ENCODE data around the gene ITPR1. TPM values are rescaled to one million over a fixed set of nuclear protein-coding genes. Genes with fewer than 3 reads are reported as not detected.

Gene ITPR1
- polyA plus RNA-seq, 2 of the 4 experiments (the other 2 are of a cell fraction): 2.8 to 9.6 TPM

- no peak for FAIRE-seq
- Histone ChIP-seq H3K9me3 (no peaks in the 10 kb centered on the region), H3K4me1 (no peaks in the 10 kb centered on the region), H3K4me2 (no peak overlapping the region), H3K27ac (no peak overlapping the region), H3K4me3 (no peak overlapping the region)
- TF ChIP-seq KDM5A (IDR thresholded peaks at IDR 0.05) (no peak), MAFK (IDR thresholded peaks at IDR 0.05; ENCODE audit: partially characterized antibody) (peak; percentile 30), HOXB13 (CRISPR knock-in tag; IDR thresholded peaks at IDR 0.05; ENCODE audit: low read depth) (no peak), ZSCAN20 (CRISPR knock-in tag; IDR thresholded peaks at IDR 0.05) (no peak), ELK1 (IDR thresholded peaks at IDR 0.05; ENCODE audit: low read depth, low read length) (no peak), HEYL (CRISPR knock-in tag; IDR thresholded peaks at IDR 0.05) (no peak)
- no peak for ATAC-seq
- DNase-seq (ENCODE audit: low read depth in 1 of 2, low spot score in 1 of 2): no peak
- 89% methylated on average over 9 of the region's 9 CpGs for WGBS (ENCODE audit: missing lambda C conversion rate)
- ChIA-PET CTCF (interaction anchor here (0.8 to 2.6 kb wide), 3 partner anchors 9 to 14 kb away, joined by 3 to 15 read pairs (median 4); no protein-coding TSS in a partner anchor), POLR2A (no interaction called here)
Measured at GRCh38 chr3:4641863-4642563, 148.9 kb downstream of the ITPR1 start.

GRCh38 chr3:4642611-4643010 lies 149.5 kb downstream of the ITPR1 start:
- Histone ChIP-seq H3K9me3 (no peaks in the 10 kb centered on the region), H3K4me3 (no peak overlapping the region), H3K4me2 (no peak overlapping the region), H3K4me1 (no peaks in the 10 kb centered on the region), H3K27ac (no peak overlapping the region)
- WGBS (ENCODE audit: missing lambda C conversion rate): 77% methylated on average over 8 of the region's 8 CpGs
- TF ChIP-seq RAD21 (conservative IDR thresholded peaks at IDR 0.05 in 1 of 2, IDR thresholded peaks at IDR 0.05 in 1 of 2) (no peak), MAFK (IDR thresholded peaks at IDR 0.05; ENCODE audit: partially characterized antibody) (no peak), ZSCAN20 (CRISPR knock-in tag; IDR thresholded peaks at IDR 0.05) (no peak), PHF8 (IDR thresholded peaks at IDR 0.05; ENCODE audit: borderline replicate concordance, low read depth) (no peak), FOSB (CRISPR knock-in tag; IDR thresholded peaks at IDR 0.05) (no peak), USF2 (IDR thresholded peaks at IDR 0.05) (no peak), RFX5 (IDR thresholded peaks at IDR 0.05) (no peak), CEBPB (IDR thresholded peaks at IDR 0.05) (no peak), POLR2A (IDR thresholded peaks at IDR 0.05; ENCODE audit: low read length) (no peak), MAZ (IDR thresholded peaks at IDR 0.05; ENCODE audit: borderline replicate concordance, low read depth, low read length) (no peak), PBX3 (IDR thresholded peaks at IDR 0.05) (no peak), HOXA7 (CRISPR knock-in tag; IDR thresholded peaks at IDR 0.05) (no peak), BCL3 (IDR thresholded peaks at IDR 0.05) (no peak)
- FAIRE-seq: no peak
- ATAC-seq: no peak
- no peak for DNase-seq (ENCODE audit: low read depth in 1 of 2, low spot score in 1 of 2)
- ChIA-PET CTCF (interaction anchor here (0.8 to 2.6 kb wide), 3 partner anchors 9 to 14 kb away, joined by 3 to 15 read pairs (median 4); no protein-coding TSS in a partner anchor), POLR2A (no interaction called here)

- DNase-seq (ENCODE audit: low read depth in 1 of 2, low spot score in 1 of 2) (no peak), FAIRE-seq (no peak), ATAC-seq (no peak)
- ChIA-PET POLR2A (no interaction called here), CTCF (interaction anchor here (1.3 kb wide), 1 partner anchor 10 kb away, joined by 7 read pairs; no protein-coding TSS in a partner anchor)
- no peaks in the 10 kb centered on the region for H3K4me1 ChIP-seq
- H3K27ac ChIP-seq: no peak overlapping the region
- no peaks in the 10 kb centered on the region for H3K9me3 ChIP-seq
- WGBS (ENCODE audit: missing lambda C conversion rate): 78% methylated on average over 9 of the region's 9 CpGs
- no peak overlapping the region for H3K4me3 ChIP-seq
- no peak overlapping the region for H3K4me2 ChIP-seq
- TF ChIP-seq HES2 (IDR thresholded peaks at IDR 0.05) (no peak), ZNF302 (CRISPR knock-in tag; IDR thresholded peaks at IDR 0.05) (no peak), ZC3H11A (IDR thresholded peaks at IDR 0.05) (no peak), SREBF2 (IDR thresholded peaks at IDR 0.05) (no peak), JUN (IDR thresholded peaks at IDR 0.05) (no peak), MAFK (IDR thresholded peaks at IDR 0.05; ENCODE audit: partially characterized antibody) (no peak), CBX2 (IDR thresholded peaks at IDR 0.05; ENCODE audit: borderline replicate concordance, low read depth) (no peak), RARB (CRISPR knock-in tag; IDR thresholded peaks at IDR 0.05) (no peak), CBX8 (IDR thresholded peaks at IDR 0.05) (no peak), MAX (IDR thresholded peaks at IDR 0.05) (no peak)
Measured at GRCh38 chr3:4643904-4644547, 150.9 kb downstream of the ITPR1 start.
